MCF 10A (cell line): ENCODE data around the gene NEURL1B. TPM values are rescaled to one million over a fixed set of nuclear protein-coding genes. Genes with fewer than 3 reads are reported as not detected.

Experiments used
- BruUV-seq: library from RNA; stranded (reverse); fragments of 400-500 nt; replicated peaks from 2 replicates; lab custom pipeline; 2021; lab: Mats Ljungman, UMichigan
- CTCF ChIA-PET: fragments of 300-600 bp; sonication (Branson Sonifier 250); formaldehyde crosslinking; extraction: SDS; loops from one replicate; lab custom pipeline; 2021; ENCODE audit warnings: antibody characterized with exemption, inconsistent platforms; lab: Yijun Ruan, JAX
- POLR2A ChIA-PET: fragments of 300-600, 350-650 bp; sonication (Branson Sonifier 250); formaldehyde crosslinking; extraction: SDS; loops from one replicate; lab custom pipeline; 2020; ENCODE audit warnings: antibody characterized with exemption, inconsistent platforms; lab: Yijun Ruan, JAX
- DNase-seq: peaks from one replicate; pipeline ENCODE4 v3.0.0-alpha.2; 2018; ENCODE audit not compliant: unreplicated experiment
- H3K27ac Mint-ChIP-seq: one replicate; pipeline ENCODE4 v1.8.0; 2022; ENCODE audit warnings: mild to moderate bottlenecking, low read depth, mixed read lengths; ENCODE audit not compliant: unreplicated experiment
- H3K27me3 Mint-ChIP-seq: one replicate; pipeline ENCODE4 v1.8.0; 2022; ENCODE audit warnings: mixed read lengths; ENCODE audit not compliant: insufficient read depth, unreplicated experiment
- H3K36me3 Mint-ChIP-seq: one replicate; pipeline ENCODE4 v1.8.0; 2022; ENCODE audit warnings: mild to moderate bottlenecking, moderate library complexity, mixed read lengths; ENCODE audit not compliant: insufficient read depth, unreplicated experiment
- H3K4me1 Mint-ChIP-seq: one replicate; pipeline ENCODE4 v1.8.0; 2022; ENCODE audit warnings: mixed read lengths; ENCODE audit not compliant: insufficient read depth, unreplicated experiment
- H3K4me3 Mint-ChIP-seq: one replicate; pipeline ENCODE4 v1.8.0; 2022; ENCODE audit warnings: mild to moderate bottlenecking, moderate library complexity, mixed read lengths; ENCODE audit not compliant: unreplicated experiment
- H3K9me3 Mint-ChIP-seq: one replicate; pipeline ENCODE4 v1.8.0; 2022; ENCODE audit warnings: mixed read lengths; ENCODE audit not compliant: unreplicated experiment
- CTCF ChIP-seq: fragments of 200-600 bp; IDR thresholded peaks from one replicate; pipeline ENCODE4 v1.8.0; 2022; ENCODE audit warnings: antibody characterized with exemption, mild to moderate bottlenecking; ENCODE audit not compliant: unreplicated experiment
- intact Hi-C: fragments of 100-400 bp; cut with micrococcal nuclease; formaldehyde crosslinking; loops from 2 replicates; pipeline ENCODE4 v1.14.1; 2022
- total RNA-seq: library from RNA; stranded (reverse); gene quantifications from 2 replicates; pipeline ENCODE4 v1.2.3, GENCODE V29; 2022

Gene NEURL1B
- total RNA-seq, 1 experiment from 2014 or later = 7.6 TPM

GRCh38 chr5:172670444-172670843 lies 29.4 kb downstream of the NEURL1B start:
- DNase-seq = no peak
- ChIA-PET CTCF (interaction anchor here (1.8 kb wide), 1 partner anchor 11 kb away, joined by 4 read pairs; no protein-coding TSS in a partner anchor), POLR2A (no interaction called here)
- H3K4me3 Mint-ChIP-seq = no peak overlapping the region
- intact Hi-C loops = no loop called here
- BruUV-seq = no TSS peak
- no peak overlapping the region for H3K27ac Mint-ChIP-seq
- no peaks in the 10 kb centered on the region for H3K27me3 Mint-ChIP-seq
- no peaks in the 10 kb centered on the region for H3K9me3 Mint-ChIP-seq
- H3K4me1 Mint-ChIP-seq = peaks cover 9% of the 10 kb centered on the region
- peaks cover 4% of the 10 kb centered on the region for H3K36me3 Mint-ChIP-seq
- no peak for TF ChIP-seq CTCF

GRCh38 chr5:172671091-172671490 lies 30.0 kb downstream of the NEURL1B start:
- Mint-ChIP-seq H3K36me3 (peaks cover 4% of the 10 kb centered on the region), H3K27me3 (no peaks in the 10 kb centered on the region), H3K27ac (no peak overlapping the region), H3K4me1 (peaks cover 9% of the 10 kb centered on the region), H3K9me3 (no peaks in the 10 kb centered on the region), H3K4me3 (no peak overlapping the region)
- no peak for TF ChIP-seq CTCF
- intact Hi-C loops = no loop called here
- CTCF ChIA-PET = no interaction called here
- POLR2A ChIA-PET = no interaction called here
- no peak for DNase-seq
- no TSS peak for BruUV-seq

GRCh38 chr5:172672681-172673080 lies 31.6 kb downstream of the NEURL1B start:
- H3K4me1 Mint-ChIP-seq = peaks cover 8% of the 10 kb centered on the region
- CTCF ChIA-PET = interaction anchor here (0.8 to 2.1 kb wide), 5 partner anchors 24 to 193 kb away, joined by 3 to 14 read pairs (median 7); no protein-coding TSS in a partner anchor
- H3K9me3 Mint-ChIP-seq = no peaks in the 10 kb centered on the region
- no TSS peak for BruUV-seq
- no peaks in the 10 kb centered on the region for H3K27me3 Mint-ChIP-seq
- DNase-seq = no peak
- no peak overlapping the region for H3K27ac Mint-ChIP-seq
- intact Hi-C loops = no loop called here
- no peak overlapping the region for H3K4me3 Mint-ChIP-seq
- TF ChIP-seq CTCF = no peak
- peaks cover 4% of the 10 kb centered on the region for H3K36me3 Mint-ChIP-seq
- POLR2A ChIA-PET = interaction anchor here (0.6 to 1.4 kb wide), 5 partner anchors 10 to 1540 kb away, joined by 3 to 4 read pairs (median 3); no protein-coding TSS in a partner anchor

- intact Hi-C loops = no loop called here
- H3K36me3 Mint-ChIP-seq = peaks cover 4% of the 10 kb centered on the region
- no peak overlapping the region for H3K27ac Mint-ChIP-seq
- no peak for DNase-seq
- no peak for TF ChIP-seq CTCF
- H3K9me3 Mint-ChIP-seq = no peaks in the 10 kb centered on the region
- H3K27me3 Mint-ChIP-seq = no peaks in the 10 kb centered on the region
- H3K4me1 Mint-ChIP-seq = no peaks in the 10 kb centered on the region
- BruUV-seq = no TSS peak
- ChIA-PET POLR2A (interaction anchor here (0.6 to 0.8 kb wide), 2 partner anchors 177 to 195 kb away, joined by 3 to 4 read pairs; no protein-coding TSS in a partner anchor), CTCF (interaction anchor here (1.1 kb wide), 1 partner anchor 23 kb away, joined by 4 read pairs; no protein-coding TSS in a partner anchor)
- H3K4me3 Mint-ChIP-seq = no peak overlapping the region
Observed at GRCh38 chr5:172674155-172674554, 33.1 kb downstream of the NEURL1B start.
